HEK293T (cell line): Measurements from ENCODE around the gene MDH2.
"Not testable (repeated sequence)": the region's sequence is repeated elsewhere in the genome, so short reads cannot be mapped to it uniquely, and the experiment has no call there.

Source experiments
- ARNT ChIP-seq: fragments of 450-650 bp; IDR thresholded peaks from 2 replicates; pipeline ENCODE4 v1.6.1; 2017; ENCODE audit warnings: mild to moderate bottlenecking
- BHLHE40 ChIP-seq: fragments of 450-650 bp; IDR thresholded peaks from 2 replicates; pipeline ENCODE4 v1.6.1; 2016; ENCODE audit warnings: mild to moderate bottlenecking, moderate library complexity, borderline replicate concordance
- CTBP1 ChIP-seq: fragments of 450-650 bp; IDR thresholded peaks from 2 replicates; pipeline ENCODE4 v1.6.1; 2016; ENCODE audit warnings: borderline replicate concordance
- FOXA1 ChIP-seq: fragments of 450-650 bp; IDR thresholded peaks from 2 replicates; pipeline ENCODE4 v1.6.1; 2016; ENCODE audit warnings: mild to moderate bottlenecking
- FOXM1 ChIP-seq: fragments of 450-650 bp; IDR thresholded peaks from 2 replicates; pipeline ENCODE4 v1.6.1; 2017; ENCODE audit warnings: mild to moderate bottlenecking, borderline replicate concordance
- LEF1 ChIP-seq: fragments of 450-650 bp; IDR thresholded peaks from 2 replicates; pipeline ENCODE4 v1.6.1; 2017; ENCODE audit warnings: mild to moderate bottlenecking, borderline replicate concordance
- PKNOX1 ChIP-seq: fragments of 450-650 bp; IDR thresholded peaks from 2 replicates; pipeline ENCODE4 v1.6.1; 2016
- SUZ12 ChIP-seq: fragments of 450-650 bp; IDR thresholded peaks from 2 replicates; pipeline ENCODE4 v1.6.1; 2016; ENCODE audit warnings: mild to moderate bottlenecking
- TARDBP ChIP-seq: fragments of 450-650 bp; IDR thresholded peaks from 2 replicates; pipeline ENCODE4 v1.6.1; 2016

- not testable (repeated sequence) for TF ChIP-seq ARNT, FOXA1, BHLHE40, LEF1, PKNOX1, CTBP1, SUZ12, TARDBP, FOXM1
These were observed 18.2 kb upstream of the MDH2 start for GRCh38 chr7:76029682-76030081.
